Amniotic epithelial cell (primary cell): ENCODE data around the gene ULK4.
"Not testable (repeated sequence)": the region's sequence is repeated elsewhere in the genome, so short reads cannot be mapped to it uniquely, and the experiment has no call there.

Source experiments
- DNase-seq: peaks from one replicate; pipeline ENCODE4 v3.0.0-alpha.2; 2010; ENCODE audit warnings: low read depth

The ULK4 gene

DNA sequence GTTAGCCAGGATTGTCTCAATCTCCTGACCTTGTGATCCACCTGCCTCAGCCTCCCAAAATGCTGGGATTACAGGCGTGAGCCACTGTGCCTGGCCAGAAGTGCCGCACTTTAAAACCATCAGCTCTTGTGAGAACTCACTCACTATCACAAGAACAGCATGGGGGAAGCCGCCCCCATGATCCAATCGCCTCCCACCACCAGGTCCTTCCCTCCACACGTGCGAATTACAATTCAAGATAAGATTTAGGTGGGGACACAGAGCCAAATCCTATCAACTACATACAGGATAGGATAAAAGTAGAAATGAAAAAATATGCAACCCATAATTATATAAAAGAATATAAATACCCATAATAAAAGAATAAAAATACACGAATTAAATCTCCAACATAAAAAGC, 199.0 kb downstream of the ULK4 start:
- not testable (repeated sequence) for DNase-seq

DNA sequence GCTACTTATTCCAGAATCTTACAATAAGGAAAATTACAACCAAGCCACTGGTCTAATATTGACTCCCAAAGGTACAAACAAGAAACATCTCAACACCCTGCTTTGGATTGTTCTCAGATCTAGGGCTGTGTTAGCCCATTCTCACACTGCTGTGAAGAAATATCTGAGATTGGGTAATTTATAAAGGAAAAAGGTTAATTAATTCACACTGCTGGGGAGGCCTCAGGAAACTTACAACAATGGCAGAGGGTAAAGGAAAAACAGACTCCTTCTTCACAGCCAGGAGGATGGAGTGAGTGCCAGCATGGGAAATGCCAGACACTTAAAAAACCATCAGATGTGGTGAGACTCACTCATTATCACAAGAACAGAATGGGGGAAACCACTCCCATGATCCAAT, 208.3 kb downstream of the ULK4 start:
- no peak for DNase-seq

DNA sequence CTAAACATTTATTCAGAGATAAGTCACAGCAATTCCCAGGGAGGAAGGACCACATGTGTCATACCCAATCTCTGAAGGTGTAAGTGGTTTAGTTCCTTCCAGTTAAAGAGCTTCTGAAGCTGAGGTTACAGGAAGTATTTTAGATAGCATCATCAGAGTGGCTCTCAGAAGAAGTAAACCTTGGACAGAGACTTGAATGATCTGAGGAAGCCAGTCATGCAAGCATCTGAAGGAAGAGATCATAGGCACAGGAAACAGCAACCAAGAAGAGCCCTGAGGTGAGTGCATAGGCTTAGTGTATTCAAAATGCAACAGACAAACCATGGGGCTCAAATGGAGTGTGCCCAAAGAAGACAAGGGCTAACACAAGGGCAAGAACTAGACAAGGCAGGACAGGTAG, 210.3 kb downstream of the ULK4 start:
- peak; percentile 1 for DNase-seq

DNA sequence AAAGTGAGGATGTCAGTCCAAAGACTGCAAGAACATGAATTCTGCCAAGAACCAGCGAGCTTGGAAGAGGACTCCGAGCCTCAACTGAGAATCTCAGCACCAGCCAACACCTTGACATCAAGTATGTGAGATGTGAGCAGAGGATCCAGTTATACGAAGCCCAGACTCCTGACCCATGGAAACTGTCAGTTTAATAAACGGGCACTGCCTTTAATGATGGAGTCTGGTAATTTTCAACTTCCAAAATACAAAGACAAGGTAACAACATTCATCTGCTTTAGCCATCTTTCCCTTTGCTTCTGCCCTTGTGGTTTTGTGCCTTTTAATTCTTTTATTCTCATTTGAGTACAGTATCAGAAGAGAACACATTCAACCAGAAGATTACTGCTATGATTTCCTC, 211.9 kb downstream of the ULK4 start:
- no peak for DNase-seq

DNA sequence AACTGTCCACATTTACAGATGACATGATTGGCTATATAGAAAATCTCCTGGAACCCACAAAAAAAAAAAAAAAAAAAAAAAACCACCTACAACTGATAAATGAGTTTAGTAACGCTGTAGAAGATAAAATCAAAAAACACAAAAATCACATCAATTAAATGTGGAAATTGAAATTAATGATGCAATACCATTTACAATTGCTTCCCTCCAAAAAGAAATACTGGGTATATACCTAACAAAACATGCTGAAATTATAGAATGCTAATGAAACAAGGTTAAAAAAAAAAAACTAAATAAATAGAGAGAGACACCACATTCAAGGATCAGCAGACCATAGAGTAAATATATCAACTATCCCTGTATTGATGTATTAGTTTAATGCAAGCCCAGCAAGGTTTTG, 215.7 kb downstream of the ULK4 start:
- DNase-seq: no peak

DNA sequence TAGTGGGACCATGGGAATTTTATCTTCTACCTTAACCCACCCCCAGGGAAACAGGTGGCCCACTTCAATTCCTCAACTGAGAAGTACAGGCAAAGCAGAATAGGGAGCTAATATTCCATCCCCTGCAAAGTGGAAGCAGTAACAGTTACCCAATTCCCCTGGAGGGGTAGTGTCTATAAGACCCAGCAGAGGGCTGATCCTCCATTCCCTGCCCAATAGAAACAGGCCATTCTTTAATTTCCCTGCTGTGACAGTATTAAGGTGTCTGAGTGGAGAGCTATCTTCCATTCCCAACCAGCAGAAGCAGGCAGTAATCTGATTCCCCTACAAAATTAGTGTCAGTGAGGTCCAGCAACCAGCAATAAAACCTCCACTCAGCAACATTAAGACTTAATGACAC, 219.8 kb downstream of the ULK4 start:
- DNase-seq: no peak

DNA sequence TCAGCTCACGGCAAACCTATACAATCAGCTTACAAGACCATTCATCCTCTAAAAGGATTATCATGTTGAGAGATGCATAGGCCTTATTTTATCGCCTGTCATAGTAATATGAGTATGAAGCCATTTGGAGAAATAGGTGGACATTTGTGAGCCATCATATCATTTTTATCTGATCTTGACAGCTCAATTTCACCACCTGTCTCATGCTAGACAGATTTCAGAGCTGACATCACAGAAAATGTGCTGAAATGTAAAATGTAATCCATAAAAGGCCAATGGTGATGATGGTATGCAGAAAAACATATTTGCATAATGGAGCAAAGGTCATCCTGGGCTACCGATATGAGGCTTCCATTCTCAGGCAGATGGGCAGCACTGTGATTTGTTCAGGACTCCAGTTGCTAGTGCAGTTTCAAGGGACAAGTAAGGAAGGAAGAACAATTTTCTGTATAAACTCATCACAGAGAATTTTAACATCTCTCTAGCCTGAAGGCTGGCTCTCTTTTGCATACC, 221.5 kb downstream of the ULK4 start:
- DNase-seq: no peak

DNA sequence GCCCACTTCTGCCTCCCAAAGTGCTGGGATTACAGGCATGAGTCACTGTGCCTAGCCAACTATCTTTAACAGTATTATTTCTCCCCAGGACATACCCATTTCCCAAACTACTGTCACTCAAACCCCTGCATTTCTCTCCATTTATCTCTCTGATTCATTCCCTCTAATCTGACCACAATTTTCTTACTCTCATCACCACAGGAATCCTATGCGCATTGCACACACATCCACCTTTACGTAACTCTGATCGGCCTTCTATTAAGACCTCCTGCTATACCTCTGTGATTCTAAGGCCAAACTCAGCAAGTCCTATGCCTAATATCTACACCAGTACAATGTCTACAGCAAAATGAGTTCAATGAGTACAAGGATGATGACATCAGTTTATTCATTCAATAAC, 235.0 kb downstream of the ULK4 start:
- peak; percentile 89 for DNase-seq

DNA sequence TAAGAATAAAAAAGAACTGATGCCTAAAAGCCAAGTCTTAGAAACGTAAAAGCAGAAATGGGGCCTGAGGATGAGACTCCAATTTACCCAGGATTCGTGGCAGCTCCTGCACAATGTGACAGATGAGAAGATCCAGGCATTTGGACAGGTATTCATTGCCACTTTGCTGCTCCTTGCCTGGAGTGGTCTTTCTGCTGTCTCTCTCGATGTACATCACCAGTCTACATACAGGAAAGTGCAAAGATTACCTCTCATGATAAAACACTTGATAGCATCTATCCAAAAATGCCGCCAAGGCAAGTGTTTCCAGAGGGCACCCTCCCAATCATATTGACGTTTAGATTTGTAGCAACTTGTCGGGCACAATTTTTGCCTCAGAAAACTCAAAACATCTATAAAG, 244.3 kb downstream of the ULK4 start:
- no peak for DNase-seq

DNA sequence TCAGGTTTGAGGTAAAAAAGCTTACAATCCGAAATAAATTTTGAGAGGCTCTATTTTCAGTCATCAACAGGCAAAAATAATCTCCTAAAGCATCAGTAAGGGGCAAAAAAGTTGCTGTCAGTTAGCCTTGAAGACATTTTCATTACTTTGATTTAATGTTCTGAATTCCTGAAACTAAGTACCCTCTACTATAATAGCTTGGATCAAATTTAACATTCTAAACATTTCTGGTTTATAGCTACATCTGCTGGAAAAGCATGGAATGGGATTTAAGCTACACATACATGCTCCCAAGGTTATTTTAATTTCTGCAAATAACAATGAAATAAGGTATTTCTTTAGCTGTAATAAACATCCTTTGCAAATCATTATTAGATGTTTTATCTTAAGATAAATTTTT, 245.4 kb downstream of the ULK4 start:
- DNase-seq: peak; percentile 26

DNA sequence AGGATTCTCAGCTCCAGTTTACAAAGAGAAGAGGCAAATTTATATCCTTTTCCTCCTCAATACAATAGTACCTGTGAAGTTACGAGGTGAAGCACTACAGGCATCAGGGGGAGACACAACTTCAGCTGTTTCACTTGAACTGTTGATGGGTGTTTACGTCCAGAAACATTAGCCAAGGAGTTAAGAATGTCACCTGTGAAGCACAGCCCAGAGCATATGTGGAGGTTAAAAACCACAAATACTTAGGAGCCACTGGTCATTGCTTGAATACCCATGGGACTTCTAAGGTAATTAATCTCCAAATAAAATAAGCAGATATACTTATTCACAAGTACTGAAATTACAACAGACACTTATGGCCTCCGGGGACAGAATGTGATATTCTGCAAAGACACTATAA, 246.5 kb downstream of the ULK4 start:
- no peak for DNase-seq

DNA sequence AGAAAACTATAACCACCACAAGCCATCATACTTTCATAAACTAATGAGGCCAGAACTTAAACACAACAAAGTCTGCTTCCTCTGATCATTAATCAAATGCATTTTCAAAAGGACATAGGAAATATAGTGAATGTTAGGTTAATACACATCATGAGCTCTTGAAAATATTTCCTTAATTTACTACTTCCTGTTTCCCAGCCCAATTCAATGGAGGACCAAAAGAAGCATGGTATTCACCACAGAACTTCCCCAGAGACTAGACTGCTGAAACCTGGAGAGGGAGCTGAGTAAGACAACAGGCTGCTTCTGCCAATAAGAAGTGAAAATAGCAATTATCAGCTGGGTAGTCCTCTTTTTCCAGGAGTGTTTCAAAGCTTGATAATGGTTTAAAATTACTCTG, 250.3 kb downstream of the ULK4 start:
- no peak for DNase-seq

DNA sequence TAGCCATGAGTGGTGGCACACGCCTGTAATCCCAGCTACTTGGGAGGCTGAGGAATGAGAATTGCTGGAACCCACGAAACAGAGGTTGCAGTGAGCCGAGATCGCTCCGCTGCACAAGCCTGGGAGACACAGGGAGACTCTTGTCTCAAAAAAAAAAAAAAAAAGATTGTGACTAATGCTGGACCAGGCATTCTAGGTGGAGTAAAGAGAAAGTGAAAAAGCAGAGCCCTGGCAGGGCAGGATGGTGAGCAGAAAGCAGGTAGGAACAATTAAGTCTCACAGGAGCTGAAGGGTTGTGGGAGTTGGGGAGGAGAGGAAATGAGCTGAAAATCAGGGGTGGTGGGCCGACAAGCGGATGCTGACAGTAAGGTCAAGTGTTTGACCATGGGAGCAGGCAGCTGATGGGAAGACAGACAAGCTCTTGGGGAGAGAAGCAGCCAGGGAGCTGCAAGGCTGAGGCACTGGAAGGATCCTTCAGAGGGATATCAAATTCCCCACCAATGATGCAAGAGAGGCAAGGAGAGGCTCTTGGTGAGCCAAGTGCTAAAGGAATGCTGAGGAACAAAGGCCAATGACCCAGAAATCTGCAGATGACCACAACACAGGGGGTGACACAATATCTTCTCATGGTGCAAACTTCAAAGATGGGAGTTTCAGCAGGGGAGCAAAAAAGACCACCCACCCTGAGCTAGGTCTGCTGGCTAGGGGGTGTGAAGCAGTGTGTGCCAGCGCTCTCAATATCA, 251.1 kb downstream of the ULK4 start:
- peak; percentile 66 for DNase-seq

DNA sequence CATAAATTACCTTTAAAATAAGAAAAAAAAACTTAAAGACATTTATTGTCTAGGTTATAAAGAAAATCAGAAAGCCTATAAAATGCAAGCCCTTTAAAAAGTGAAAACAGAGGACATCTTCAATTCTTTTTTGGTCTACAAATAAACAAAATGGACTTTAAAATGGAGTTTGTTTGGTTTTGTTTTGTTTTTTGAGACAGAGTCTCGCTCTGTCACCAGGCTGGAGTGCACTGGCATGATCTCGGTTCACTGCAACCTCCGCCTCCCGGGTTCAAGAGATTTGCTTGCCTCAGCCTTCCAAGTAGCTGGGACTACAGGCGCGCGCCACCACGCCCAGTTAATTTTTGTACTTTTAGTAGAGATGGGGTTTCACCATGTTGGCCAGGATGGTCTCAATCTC, 252.7 kb downstream of the ULK4 start:
- not testable (repeated sequence) for DNase-seq

DNA sequence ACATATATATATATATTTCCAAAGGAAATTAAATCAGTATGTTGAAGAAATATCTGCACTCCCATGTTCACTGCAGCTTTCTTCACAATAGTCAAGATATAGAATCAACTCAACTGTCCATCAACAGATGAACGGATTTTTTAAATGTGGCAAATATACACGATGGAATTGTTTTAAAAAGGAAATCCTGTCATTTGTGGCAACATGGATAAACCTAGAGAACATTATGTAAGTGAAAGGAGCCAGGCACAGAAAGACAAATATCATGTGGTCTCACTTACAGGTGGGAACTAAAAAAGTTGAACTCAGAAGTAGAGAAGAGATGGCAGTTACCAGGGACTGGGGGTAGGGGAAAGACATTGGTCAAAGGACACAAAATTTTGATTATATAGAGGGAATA, 253.7 kb downstream of the ULK4 start:
- no peak for DNase-seq

DNA sequence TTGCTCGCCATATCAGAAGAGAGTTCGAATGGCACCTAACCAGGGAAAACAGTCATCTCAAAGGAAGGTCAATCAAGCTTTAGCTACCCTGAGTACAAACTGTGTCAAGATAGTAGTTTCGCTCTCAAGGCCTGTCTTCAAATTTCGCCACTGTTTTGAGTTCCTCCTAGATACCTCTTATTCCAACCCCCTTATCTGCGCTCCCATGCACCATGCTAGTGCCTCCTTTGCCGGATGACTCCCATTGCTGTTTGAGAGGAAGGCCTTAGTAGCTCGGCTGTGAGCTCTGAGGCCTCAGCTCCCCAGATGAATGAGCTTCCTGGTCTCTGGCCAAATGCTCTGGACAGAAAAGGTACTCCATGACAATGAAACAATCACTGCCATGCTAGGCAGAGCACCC, 256.0 kb downstream of the ULK4 start:
- no peak for DNase-seq

DNA sequence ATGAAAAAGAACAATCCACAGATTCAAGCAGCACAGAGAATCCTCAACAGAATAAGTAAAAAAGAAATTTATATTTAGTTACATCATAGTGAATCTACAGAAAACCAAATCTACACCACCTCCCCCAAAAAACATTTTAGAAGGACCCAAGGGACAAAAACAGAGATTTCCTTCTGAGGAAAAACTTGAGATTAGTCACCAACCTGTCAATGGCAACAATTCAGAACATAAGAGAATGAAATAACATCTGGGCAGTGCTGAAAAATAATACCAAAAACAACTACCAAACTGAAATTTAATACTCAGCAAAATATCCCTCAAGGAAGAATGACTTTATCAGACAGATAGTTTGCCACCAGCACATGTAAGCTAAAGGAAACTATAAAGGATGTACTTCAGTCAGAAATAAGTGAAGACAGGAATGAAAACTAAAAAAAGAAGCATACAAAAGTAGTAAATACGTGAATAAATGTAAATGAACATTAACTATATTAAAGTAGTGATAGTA, 260.7 kb downstream of the ULK4 start:
- no peak for DNase-seq

DNA sequence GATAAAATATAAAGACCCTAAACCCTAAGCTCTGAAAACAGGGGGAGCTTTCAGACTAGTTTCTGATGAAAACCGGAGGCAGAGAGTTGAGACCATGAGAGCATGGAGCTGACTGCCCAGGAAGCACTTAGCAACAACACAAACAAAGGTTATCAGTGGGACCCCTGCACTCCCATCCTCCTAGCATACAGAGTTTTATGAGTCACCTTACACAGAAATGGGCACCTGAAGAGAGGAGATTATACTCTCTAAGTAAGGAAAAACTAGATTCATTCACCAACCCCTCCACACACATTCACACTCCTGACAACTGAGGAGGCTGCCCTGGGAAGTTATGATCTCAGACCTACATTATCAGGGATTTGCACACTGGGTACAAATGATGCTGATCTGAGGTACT, 261.7 kb downstream of the ULK4 start:
- DNase-seq: no peak

DNA sequence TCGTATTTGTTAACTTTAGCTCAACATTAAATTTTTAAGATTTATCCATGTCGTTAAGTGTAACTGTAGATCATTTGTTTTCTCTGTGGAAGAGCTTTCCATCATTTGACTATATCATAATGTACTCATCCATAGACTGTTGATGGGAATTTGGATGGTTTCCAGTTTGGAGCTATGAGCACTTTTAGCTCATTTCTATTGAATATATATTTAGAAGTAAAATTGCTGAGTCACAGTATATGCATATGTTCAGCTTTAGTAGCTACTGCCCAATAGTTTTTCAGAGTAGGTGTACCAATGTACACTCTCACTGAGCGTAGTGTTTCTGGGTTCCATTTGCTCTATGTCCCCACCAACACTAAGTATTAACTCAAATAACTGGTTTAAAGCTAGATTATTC, 263.0 kb downstream of the ULK4 start:
- no peak for DNase-seq

DNA sequence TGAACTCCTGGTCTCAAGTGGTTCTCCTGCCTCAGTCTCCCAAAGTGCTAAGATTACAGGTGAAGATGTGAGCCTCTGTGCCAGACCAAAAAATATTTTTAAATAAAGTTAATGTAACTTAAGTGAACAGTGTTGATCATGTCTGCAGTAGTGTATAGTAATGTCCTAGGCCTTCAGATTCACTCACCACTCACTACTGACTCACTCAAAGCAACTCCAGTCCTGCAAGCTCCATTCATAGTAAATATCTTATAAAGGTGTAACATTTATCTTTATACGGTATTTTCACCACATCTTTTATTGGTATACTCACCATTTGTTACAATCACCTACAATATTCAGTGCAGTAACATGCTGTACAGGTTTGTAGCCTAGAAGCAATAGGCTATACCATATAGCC, 264.2 kb downstream of the ULK4 start:
- no peak for DNase-seq

DNA sequence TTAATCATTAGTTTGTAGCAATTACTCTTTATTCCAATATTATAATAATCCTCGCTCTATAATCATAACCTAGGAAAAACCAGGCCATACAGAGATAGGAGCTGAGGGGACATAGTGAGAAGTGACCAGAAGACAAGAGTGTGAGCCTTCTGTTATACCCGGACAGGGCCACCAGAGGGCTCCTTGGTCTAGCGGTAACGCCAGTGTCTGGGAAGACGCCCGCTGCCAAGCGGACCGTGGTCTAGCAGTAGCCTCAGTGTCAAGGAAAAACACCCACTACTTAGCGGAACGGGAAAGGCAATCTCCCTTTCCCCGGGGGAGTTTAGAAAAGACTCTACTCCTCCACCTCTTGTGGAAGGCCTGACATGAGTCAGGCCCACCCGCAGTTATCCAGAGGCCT, 266.1 kb downstream of the ULK4 start:
- peak; percentile 49 for DNase-seq

DNA sequence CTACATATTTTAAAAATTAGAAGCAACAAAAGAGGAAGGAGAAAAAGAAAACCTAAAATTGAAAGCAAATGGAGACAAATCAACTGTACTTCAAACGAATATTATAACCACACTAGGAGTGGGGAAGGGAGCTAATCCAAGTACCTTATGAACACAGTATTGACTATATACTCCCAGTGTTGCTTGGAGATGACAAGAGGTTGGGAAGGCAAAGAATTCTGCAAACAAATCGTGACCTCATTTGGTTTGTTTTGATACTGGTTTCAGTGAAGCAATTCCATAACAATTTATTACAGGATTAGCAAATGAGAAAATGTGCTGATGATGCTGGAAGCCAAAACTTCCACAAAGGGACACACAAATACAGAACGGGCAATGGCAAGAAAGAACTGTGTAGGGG, 268.1 kb downstream of the ULK4 start:
- DNase-seq: peak; percentile 27

DNA sequence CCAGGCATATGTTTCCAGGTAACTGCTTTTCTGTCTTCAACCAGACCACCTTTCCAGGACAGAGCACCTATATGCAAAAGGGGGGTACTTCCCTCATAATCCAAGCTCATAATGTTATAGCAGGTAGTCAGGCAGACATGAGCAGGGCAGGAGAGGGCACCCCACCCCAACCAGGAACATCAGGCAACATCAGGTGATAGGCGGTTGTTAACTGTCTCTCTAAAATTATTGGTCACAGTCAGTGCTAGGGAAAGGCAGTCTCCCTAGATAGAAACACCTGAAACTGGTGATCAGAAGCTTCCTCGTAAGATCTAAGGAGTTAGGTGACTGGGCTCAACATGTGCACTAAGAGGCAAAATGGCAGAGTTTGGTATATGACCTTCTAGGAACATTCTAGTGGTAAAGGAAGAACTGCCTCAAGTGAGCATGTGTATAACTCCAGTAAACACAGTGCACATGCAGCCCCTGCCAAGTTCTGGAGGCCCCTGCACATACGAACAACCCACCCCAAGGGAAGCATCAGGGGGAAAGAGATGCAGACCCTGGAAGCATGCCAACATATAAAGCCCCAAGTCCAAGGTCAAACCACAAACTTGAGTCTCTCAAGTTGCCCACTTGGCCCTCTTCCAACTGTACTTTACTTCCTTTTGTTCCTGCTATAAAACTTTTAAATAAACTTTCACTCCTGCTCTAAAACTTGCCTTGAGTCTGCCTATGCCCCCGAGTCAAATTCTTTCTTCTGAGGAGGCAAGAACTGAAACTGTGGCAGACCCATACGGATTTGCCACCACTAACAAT, 270.9 kb downstream of the ULK4 start:
- DNase-seq: no peak
